Bronchial epithelial cell (primary cell): ENCODE measurements around the gene GABARAPL2. TPM values are rescaled to one million over a fixed set of nuclear protein-coding genes. Genes with fewer than 3 reads are reported as not detected.

Experiments used
- DNase-seq: peaks from one replicate; pipeline ENCODE4 v3.0.0-alpha.2; 2010; ENCODE audit warnings: low read depth
- FAIRE-seq: peaks from 2 replicates; lab custom pipeline; 2011; peaks lifted over from hg19 to GRCh38; lab: Jason Lieb, UNC
- H3K27me3 ChIP-seq: 2 replicates; pipeline ENCODE4 v1.5.1; 2011; ENCODE audit warnings: low read length; ENCODE audit not compliant: control insufficient read depth, insufficient read depth
- H3K36me3 ChIP-seq: 2 replicates; pipeline ENCODE4 v1.5.1; 2011; ENCODE audit warnings: low read length; ENCODE audit not compliant: control insufficient read depth, insufficient read depth
- H3K4me3 ChIP-seq: 2 replicates; pipeline ENCODE4 v1.5.1; 2011; ENCODE audit warnings: mild to moderate bottlenecking, low read depth, low read length, control low read depth
- CTCF ChIP-seq: IDR thresholded peaks from 2 replicates; pipeline ENCODE4 v1.5.1; 2011; ENCODE audit warnings: mild to moderate bottlenecking, moderate library complexity, low read length, control low read depth, inconsistent platforms; ENCODE audit not compliant: insufficient read depth, severe bottlenecking
- total RNA-seq: library from RNA; depleted of rRNA; stranded (reverse); fragments of >200 nt; gene quantifications from 2 replicates; pipeline ENCODE4 v1.2.1, GENCODE V29; 2014

GABARAPL2 gene
- total RNA-seq, 1 donor from 2014 or later: 27.6 TPM

GRCh38 chr16:75558846-75559401 is 7.3 kb upstream of the GABARAPL2 start:
- TF ChIP-seq CTCF: no peak
- FAIRE-seq (no peak), DNase-seq (peak; percentile 5)
- no peak overlapping the region for H3K4me3 ChIP-seq
- no peaks in the 10 kb centered on the region for H3K27me3 ChIP-seq
- no peaks in the 10 kb centered on the region for H3K36me3 ChIP-seq

GRCh38 chr16:75559564-75560372 is 6.4 kb upstream of the GABARAPL2 start:
- no peak for TF ChIP-seq CTCF
- FAIRE-seq (no peak), DNase-seq (peak; percentile 27)
- Histone ChIP-seq H3K27me3 (no peaks in the 10 kb centered on the region), H3K4me3 (no peak overlapping the region), H3K36me3 (no peaks in the 10 kb centered on the region)

GRCh38 chr16:75565640-75566039 is 539 bp upstream of the GABARAPL2 start:
- TF ChIP-seq CTCF: no peak
- H3K27me3 ChIP-seq: no peaks in the 10 kb centered on the region
- peaks cover 6% of the 10 kb centered on the region for H3K36me3 ChIP-seq
- DNase-seq: no peak
- FAIRE-seq: no peak
- H3K4me3 ChIP-seq: peak overlapping the region; percentile 84

GRCh38 chr16:75566758-75567255 is 628 bp downstream of the GABARAPL2 start:
- DNase-seq (no peak), FAIRE-seq (no peak)
- TF ChIP-seq CTCF: no peak
- Histone ChIP-seq H3K4me3 (peak overlapping the region; percentile 84), H3K27me3 (no peaks in the 10 kb centered on the region), H3K36me3 (peaks cover 6% of the 10 kb centered on the region)

- TF ChIP-seq CTCF: no peak
- DNase-seq (no peak), FAIRE-seq (no peak)
- no peaks in the 10 kb centered on the region for H3K27me3 ChIP-seq
- peaks cover 12% of the 10 kb centered on the region for H3K36me3 ChIP-seq
- H3K4me3 ChIP-seq: no peak overlapping the region
These were observed 1.7 kb downstream of the GABARAPL2 start for GRCh38 chr16:75567911-75568310.
